HG03457 (cell line): ENCODE measurements around the gene NAA80.
A peak's percentile ranks its signal among the peaks of the same experiment; 100 is the strongest.

Source experiments
- ATAC-seq: cut with Tn5 transposase; IDR thresholded peaks from one replicate; pipeline ENCODE4 v1.9.1; 2021; ENCODE audit warnings: moderate number of reproducible peaks; ENCODE audit not compliant: unreplicated experiment

NAA80 gene

GRCh38 chr3:50298836-50299637 is at the start of gene NAA80, which contains the start of gene HYAL3:
Gene NAA80, minus strand, starts transcription at chr3:50299405. Its CDS starts 1,942 bp downstream, at chr3:50297463.
Gene HYAL3, minus strand, starts transcription at chr3:50299405. Its CDS starts 3,803 bp downstream, at chr3:50295602.
- ATAC-seq: peak; percentile 70

GRCh38 chr3:50347187-50347813 is 48.1 kb upstream of the NAA80 start:
- no peak for ATAC-seq

- ATAC-seq: no peak
Measured at GRCh38 chr3:50345586-50346234, 46.5 kb upstream of the NAA80 start, which contains the start of gene ZMYND10. Gene ZMYND10, minus strand, starts transcription at chr3:50345732. Its CDS starts 153 bp downstream, at chr3:50345579.

- ATAC-seq: no peak
Measured at GRCh38 chr3:50345008-50345407, 45.8 kb upstream of the NAA80 start.

GRCh38 chr3:50342813-50343633 is 43.8 kb upstream of the NAA80 start:
- ATAC-seq: no peak

- ATAC-seq: no peak
Measured at GRCh38 chr3:50341996-50342650, 42.9 kb upstream of the NAA80 start.

GRCh38 chr3:50341537-50341936 is 42.3 kb upstream of the NAA80 start:
- no peak for ATAC-seq

GRCh38 chr3:50340448-50341329 is 41.5 kb upstream of the NAA80 start, which contains the start of gene RASSF1:
Gene RASSF1, minus strand, starts transcription at chr3:50340836. Its CDS starts 31 bp downstream, at chr3:50340805.
- no peak for ATAC-seq

GRCh38 chr3:50340147-50340447 is 40.9 kb upstream of the NAA80 start:
- ATAC-seq: no peak

GRCh38 chr3:50339485-50340146 is 40.4 kb upstream of the NAA80 start:
- no peak for ATAC-seq

- no peak for ATAC-seq
Measured at GRCh38 chr3:50338965-50339364, 39.8 kb upstream of the NAA80 start.

GRCh38 chr3:50337175-50337861 is 38.1 kb upstream of the NAA80 start:
- peak; percentile 48 for ATAC-seq

- peak; percentile 12 for ATAC-seq
Measured at GRCh38 chr3:50336452-50337174, 37.4 kb upstream of the NAA80 start.

GRCh38 chr3:50334339-50335075 is 35.3 kb upstream of the NAA80 start:
- no peak for ATAC-seq

- no peak for ATAC-seq
Measured at GRCh38 chr3:50333744-50334328, 34.6 kb upstream of the NAA80 start.

GRCh38 chr3:50331364-50331907 is 32.2 kb upstream of the NAA80 start:
- ATAC-seq: no peak
